WTC11 (cell line): Measurements from ENCODE around the gene ZNF630.

Source experiments
- ATF2 ChIP-seq: sonication (generic); formaldehyde crosslinking; IDR thresholded peaks from 2 replicates; pipeline ENCODE4 v1.8.1; 2022; ENCODE audit warnings: low read depth, missing genetic modification reagents, borderline replicate concordance
- CREM ChIP-seq: sonication (generic); formaldehyde crosslinking; IDR thresholded peaks from 2 replicates; pipeline ENCODE4 v1.8.1; 2022; ENCODE audit warnings: mild to moderate bottlenecking, missing genetic modification reagents, moderate library complexity
- CTCF ChIP-seq: fragments of 200-600 bp; IDR thresholded peaks from 2 replicates; pipeline ENCODE4 v1.8.0; 2022; ENCODE audit warnings: antibody characterized with exemption
- ELF4 ChIP-seq: sonication (generic); formaldehyde crosslinking; IDR thresholded peaks from 2 replicates; pipeline ENCODE4 v1.8.1; 2022; ENCODE audit warnings: low read depth, mild to moderate bottlenecking, moderate library complexity, missing genetic modification reagents
- MAX ChIP-seq: sonication (generic); formaldehyde crosslinking; IDR thresholded peaks from 2 replicates; pipeline ENCODE4 v1.8.0; 2022; ENCODE audit warnings: mild to moderate bottlenecking, missing genetic modification reagents
- SP1 ChIP-seq: sonication (generic); formaldehyde crosslinking; conservative IDR thresholded peaks from 2 replicates; pipeline ENCODE4 v1.8.1; 2022; ENCODE audit warnings: missing genetic modification reagents
- ZNF263 ChIP-seq: sonication (generic); formaldehyde crosslinking; IDR thresholded peaks from 2 replicates; pipeline ENCODE4 v1.8.1; 2022; ENCODE audit warnings: low read depth, mild to moderate bottlenecking, moderate library complexity, missing genetic modification reagents
- ZNF512 ChIP-seq: sonication (generic); formaldehyde crosslinking; IDR thresholded peaks from 2 replicates; pipeline ENCODE4 v1.8.1; 2022; ENCODE audit warnings: missing genetic modification reagents, borderline replicate concordance

- TF ChIP-seq CREM (CRISPR knock-in tag): 0 out of 2 replicates have a peak, but pooled peaks have one; percentile 45
- TF ChIP-seq ATF2 (CRISPR knock-in tag): no peak
- no peak for TF ChIP-seq SP1 (CRISPR knock-in tag)
- TF ChIP-seq CTCF: no peak
- TF ChIP-seq ZNF263: no peak
- TF ChIP-seq ELF4: no peak
- TF ChIP-seq MAX: no peak
- no peak for TF ChIP-seq ZNF512 (CRISPR knock-in tag)
These were observed at the start of gene ZNF630 for GRCh38 chrX:48071064-48071985.
